Nephron progenitor cell (in vitro differentiated cells): Measurements from ENCODE around the gene NFIA.

Source experiments
- DNase-seq: peaks from one replicate; pipeline ENCODE4 v3.0.0; 2021
- H3K27ac Mint-ChIP-seq: 2 replicates; pipeline ENCODE4 v1.8.0; 2021; ENCODE audit warnings: mild to moderate bottlenecking, moderate library complexity, mixed read lengths
- H3K27me3 Mint-ChIP-seq: 2 replicates; pipeline ENCODE4 v1.8.0; 2021; ENCODE audit warnings: mild to moderate bottlenecking, low read depth, mixed read lengths; ENCODE audit not compliant: poor library complexity
- H3K36me3 Mint-ChIP-seq: 2 replicates; pipeline ENCODE4 v1.8.0; 2021; ENCODE audit warnings: low read depth, mixed read lengths
- H3K4me1 Mint-ChIP-seq: 2 replicates; pipeline ENCODE4 v1.8.0; 2021; ENCODE audit warnings: mixed read lengths
- H3K4me3 Mint-ChIP-seq: 2 replicates; pipeline ENCODE4 v1.8.0; 2021; ENCODE audit warnings: mild to moderate bottlenecking, moderate library complexity, mixed read lengths
- H3K9me3 Mint-ChIP-seq: 2 replicates; pipeline ENCODE4 v1.8.0; 2021; ENCODE audit warnings: mild to moderate bottlenecking, moderate library complexity, mixed read lengths
- CTCF ChIP-seq: fragments of 200-600 bp; sonication (generic); IDR thresholded peaks from 2 replicates; pipeline ENCODE4 v1.5.0; 2021; ENCODE audit warnings: antibody characterized with exemption

NFIA gene

DNA sequence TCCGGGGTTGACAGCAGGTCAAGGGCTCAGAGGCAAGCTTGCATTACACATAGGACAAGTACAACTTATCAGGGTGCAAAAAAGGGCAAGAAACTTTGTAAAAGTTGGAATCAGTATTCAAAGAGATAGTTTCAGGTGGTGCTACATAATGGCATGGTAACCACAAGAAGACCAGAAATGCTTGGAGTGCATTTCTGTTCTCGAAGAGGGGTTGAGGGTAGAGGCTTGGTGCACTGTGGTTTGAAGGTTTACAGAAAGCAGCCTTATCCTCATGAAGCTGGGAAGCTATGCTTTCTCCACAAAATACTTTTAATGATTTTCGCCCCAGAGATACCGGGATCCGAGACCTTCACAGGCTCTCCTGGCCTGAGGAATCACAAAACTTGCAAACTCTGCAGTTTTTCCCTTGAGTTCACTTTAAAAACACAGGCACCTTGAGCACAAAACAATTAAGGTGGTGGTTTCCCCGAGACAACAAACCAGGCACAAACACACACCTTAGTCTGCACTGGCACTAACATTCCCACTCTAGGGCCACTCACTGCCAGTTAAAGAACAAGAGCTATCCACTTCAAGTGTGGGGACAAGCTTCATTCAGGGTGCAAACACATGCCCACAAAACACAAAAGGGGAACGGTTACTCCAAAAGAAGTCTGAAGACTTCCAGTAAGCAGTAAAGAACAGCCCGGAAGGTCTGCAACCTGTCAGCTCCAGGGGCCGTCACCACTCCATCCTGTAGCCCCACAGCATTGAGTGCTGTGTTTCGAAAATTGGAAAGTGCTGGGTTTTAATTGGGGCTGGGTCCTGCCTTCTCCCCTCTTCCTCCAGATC is 29.8 kb upstream of the NFIA start:
- H3K4me3 Mint-ChIP-seq, result peak overlapping the region; percentile 72
- DNase-seq, result peak; percentile 13
- no peak overlapping the region for H3K27ac Mint-ChIP-seq

DNA sequence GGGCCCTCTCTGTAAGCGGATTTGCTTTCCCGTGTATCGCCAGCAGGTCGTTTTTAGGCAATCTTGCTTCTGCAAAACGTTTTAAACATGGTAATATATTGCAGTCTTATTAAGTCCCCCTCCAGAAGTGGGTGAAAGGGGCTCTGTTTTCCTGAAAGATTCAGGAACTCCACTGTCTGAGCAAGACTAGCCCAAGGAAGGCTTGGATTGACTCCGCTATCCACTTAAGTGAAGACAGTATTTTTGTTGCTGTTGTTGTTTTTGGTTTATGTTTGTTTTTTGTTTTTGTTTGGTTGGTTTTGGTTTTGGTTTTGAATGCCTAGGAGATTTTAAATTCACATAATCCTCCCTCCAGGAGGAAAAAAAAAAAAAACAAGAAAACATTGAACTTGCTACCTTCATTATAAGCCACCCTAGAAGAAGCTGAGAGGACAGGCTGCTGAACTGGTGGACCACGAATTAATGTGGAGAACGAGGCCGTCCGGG is 29.1 kb upstream of the NFIA start:
- peaks cover 19% of the 10 kb centered on the region for H3K4me1 Mint-ChIP-seq
- peaks cover 82% of the 10 kb centered on the region for H3K27me3 Mint-ChIP-seq
- H3K4me3 Mint-ChIP-seq, result peak overlapping the region; percentile 72
- DNase-seq, result no peak
- no peaks in the 10 kb centered on the region for H3K9me3 Mint-ChIP-seq
- peak overlapping the region; percentile 87 for H3K27ac Mint-ChIP-seq
- no peak for TF ChIP-seq CTCF
- H3K36me3 Mint-ChIP-seq, result no peaks in the 10 kb centered on the region

More for the DNA sequence above, 29.8 kb upstream of the NFIA start:
- no peaks in the 10 kb centered on the region for H3K9me3 Mint-ChIP-seq
- peaks cover 75% of the 10 kb centered on the region for H3K27me3 Mint-ChIP-seq
- no peak for TF ChIP-seq CTCF
- H3K4me1 Mint-ChIP-seq, result peaks cover 19% of the 10 kb centered on the region
- H3K36me3 Mint-ChIP-seq, result no peaks in the 10 kb centered on the region

DNA sequence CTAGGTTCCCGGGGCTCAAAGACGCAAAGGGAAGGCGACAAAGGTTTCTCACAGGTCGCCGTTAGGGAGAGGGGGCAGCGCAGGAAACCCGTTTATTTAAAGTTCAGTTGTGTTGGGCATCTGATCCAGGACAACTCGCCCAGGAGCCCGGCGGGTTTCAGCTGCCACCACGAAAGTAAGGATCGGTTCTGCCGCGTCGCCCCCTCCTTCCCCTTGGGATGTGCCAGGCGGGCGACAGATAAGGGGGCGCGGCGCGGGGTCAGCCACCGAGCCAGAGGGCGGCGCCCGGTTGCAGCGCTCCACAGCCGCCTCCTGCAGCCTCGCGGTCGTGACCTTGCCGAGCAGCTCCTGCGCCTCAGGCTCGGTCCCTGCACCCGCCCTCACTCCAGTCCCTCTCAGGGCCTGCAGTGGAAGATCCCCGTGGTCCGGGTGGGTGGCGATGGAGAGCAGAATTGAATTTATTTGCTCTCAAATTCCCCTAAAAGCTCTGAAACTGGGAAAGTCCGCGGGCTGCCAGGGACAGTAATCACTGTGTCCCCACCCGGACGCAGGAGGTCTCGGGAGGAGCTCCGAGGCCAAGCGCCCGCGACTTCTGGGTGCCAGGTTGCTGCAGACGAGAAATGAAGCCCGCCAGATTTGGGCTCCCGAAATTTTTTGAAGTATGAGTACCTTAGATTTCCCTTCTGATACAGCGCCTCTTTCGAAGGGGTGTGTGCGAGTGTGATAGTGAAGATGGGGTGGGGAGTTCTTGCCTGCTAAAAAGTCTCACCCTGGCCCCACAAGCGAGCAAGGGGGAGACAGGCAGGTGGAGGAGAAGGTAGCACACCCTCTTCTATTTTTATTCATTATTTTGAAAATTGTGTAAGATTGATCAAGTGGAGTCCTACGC is 28.4 kb upstream of the NFIA start:
- no peaks in the 10 kb centered on the region for H3K9me3 Mint-ChIP-seq
- H3K27ac Mint-ChIP-seq, result peak overlapping the region; percentile 87
- TF ChIP-seq CTCF, result no peak
- peaks cover 19% of the 10 kb centered on the region for H3K4me1 Mint-ChIP-seq
- H3K27me3 Mint-ChIP-seq, result peaks cover 88% of the 10 kb centered on the region
- H3K4me3 Mint-ChIP-seq, result peak overlapping the region; percentile 72
- DNase-seq, result peak; percentile 63
- no peaks in the 10 kb centered on the region for H3K36me3 Mint-ChIP-seq

GRCh38 chr1:61054601-61054993 is 27.8 kb upstream of the NFIA start:
- peak overlapping the region; percentile 49 for H3K4me3 Mint-ChIP-seq
- no peaks in the 10 kb centered on the region for H3K36me3 Mint-ChIP-seq
- no peak overlapping the region for H3K27ac Mint-ChIP-seq
- H3K27me3 Mint-ChIP-seq, result peaks cover 95% of the 10 kb centered on the region
- TF ChIP-seq CTCF, result no peak
- no peaks in the 10 kb centered on the region for H3K9me3 Mint-ChIP-seq
- no peak for DNase-seq
- peaks cover 19% of the 10 kb centered on the region for H3K4me1 Mint-ChIP-seq

DNA sequence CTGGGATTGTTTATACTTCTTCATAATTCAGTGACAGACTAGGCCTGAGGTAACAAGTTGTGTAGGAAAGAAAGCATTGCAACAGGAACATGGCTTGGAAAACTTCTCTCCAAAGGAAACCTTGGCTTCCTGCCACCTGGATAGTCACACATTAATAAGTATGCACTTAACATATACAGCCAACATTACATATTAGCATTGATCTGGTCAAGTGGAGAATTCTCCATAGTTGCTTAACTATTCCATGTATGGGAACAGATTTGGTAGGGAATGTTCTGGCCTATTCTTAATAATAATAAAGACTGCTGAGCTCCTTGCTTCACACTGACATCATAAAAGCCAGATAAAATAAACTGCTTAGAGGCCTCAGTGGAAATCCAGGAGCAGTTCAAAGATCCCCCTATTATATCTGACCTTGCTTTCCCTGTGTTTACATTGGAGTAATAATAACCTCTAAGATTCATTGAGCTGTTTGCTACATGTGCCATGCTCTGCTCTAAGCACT is 27.2 kb upstream of the NFIA start:
- Mint-ChIP-seq H3K4me3 (no peak overlapping the region), H3K9me3 (no peaks in the 10 kb centered on the region), H3K27me3 (peaks cover 98% of the 10 kb centered on the region), H3K4me1 (peaks cover 19% of the 10 kb centered on the region), H3K27ac (no peak overlapping the region), H3K36me3 (no peaks in the 10 kb centered on the region)
- TF ChIP-seq CTCF, result no peak
- DNase-seq, result no peak
